Measurements from ENCODE around the gene LTF.
"Not testable (repeated sequence)": the region's sequence is repeated elsewhere in the genome, so short reads cannot be mapped to it uniquely, and the experiment has no call there.

Gene LTF

DNA sequence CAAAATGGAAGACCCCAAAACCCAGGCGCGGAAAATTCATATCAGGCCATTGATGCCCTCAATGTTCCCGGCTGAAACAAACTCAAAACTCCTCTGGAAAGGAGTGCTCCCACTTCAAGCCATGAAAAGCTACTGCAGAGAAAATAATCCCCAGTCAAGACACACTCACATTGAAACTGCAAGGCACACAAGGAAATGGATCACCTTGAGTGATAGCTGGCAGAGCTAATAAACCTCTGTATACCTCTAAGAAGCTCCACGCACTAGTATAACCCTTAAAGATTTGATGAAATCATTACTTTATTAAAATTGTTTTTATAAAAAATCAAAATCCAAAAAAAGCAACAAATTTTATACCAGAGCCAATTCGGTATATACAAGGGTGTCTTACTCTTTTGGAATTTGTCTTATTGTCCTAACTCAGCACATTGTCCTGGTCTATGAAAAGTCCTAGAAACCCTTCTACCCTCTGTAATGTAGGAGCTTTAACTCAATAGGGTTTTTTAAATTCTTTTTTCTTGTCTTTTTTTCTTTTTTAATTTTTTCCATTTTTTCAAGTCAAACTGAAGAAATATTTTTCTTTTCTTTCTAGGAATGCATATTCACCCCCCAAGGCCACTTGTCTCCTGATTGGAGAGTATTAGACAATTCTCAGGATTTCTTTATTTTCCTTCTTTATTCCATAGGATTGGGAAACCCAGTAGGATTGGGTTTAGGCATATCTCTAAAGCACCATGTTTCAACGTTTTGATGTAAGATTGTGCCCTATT, 66.3 kb downstream of the LTF start:
- no peak for DNase-seq (ENCODE audit: extremely low read depth in 1 of 2, low read depth in 1 of 2)

DNA sequence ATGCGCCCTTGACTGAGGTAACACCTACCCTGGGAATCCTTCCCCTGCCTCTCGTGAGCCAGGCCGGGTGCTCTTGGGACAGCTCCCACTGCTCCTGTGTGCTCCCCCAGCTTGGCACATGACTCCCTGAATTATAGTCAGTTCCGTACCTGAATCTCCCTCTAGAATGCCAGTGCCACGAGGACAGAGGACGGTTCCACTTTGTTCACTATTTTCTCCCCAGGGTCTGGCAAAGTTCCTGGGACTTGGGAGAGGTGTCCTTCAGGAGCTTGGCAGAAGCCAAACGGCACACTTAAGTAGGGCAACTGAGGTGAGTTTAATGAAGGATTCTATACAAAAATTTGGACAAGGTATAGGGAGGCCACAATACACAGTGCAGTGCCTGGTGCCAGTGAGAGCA, 67.6 kb downstream of the LTF start:
- no peak for DNase-seq (ENCODE audit: extremely low read depth in 1 of 2, low read depth in 1 of 2)

DNA sequence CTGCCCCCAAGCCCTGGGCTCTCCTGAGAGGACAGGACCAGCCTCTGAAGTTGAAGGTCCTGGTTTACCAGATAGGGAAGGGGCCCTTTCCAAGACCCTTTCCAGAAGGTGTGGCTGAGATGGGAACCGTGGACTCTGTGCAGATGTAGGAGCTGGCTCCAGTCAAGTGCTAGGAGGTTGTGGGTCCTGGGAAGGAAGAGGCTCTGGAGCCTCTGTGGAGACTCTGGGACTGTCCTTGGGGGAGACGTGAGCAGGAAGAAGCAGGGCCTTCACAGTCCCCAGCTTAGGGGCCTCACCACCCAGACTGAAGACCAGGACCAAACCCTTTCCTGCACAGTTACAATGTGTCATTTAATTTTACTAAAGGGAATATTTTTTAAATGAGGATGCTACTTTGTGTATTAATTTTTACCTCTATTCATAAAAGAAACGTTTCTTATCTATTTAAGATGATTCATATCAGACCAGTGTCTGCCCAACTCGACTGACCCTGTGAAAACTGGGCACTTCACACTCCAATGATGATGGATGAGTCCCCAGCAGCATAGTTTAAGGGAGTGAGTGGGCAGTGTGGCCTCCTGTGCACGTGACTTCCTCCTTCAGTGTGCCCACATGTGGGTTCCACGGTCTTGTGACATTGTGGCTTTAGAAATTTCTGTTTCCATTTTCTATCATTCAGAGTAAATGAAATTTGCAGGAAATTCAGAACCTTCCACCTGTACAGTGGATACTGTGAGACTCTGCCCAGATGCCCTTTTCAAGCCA, 68.8 kb downstream of the LTF start:
- DNase-seq (ENCODE audit: extremely low read depth in 1 of 2, low read depth in 1 of 2), result no peak

DNA sequence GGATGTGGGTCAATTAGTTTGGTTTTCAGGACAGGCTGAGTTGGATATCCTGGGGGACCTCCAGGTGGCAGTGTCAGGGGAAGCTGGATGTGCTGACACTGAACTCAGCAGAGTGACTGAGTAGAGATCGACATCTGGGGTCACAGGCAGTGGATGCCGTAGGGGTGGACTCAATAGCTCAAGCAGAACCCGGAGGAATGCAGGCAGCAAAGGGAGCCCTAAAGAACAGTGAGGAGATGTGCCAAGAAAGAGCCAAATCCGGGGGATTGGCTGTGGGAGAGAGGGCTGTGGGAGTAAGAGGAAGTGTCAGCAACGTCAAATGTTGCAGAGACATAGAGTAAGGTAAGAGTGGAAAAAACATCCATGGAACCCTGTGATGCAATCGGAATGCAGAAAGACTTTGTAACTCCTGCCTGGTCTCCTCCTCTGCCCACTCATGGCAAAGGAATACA, 69.5 kb downstream of the LTF start:
- no peak for DNase-seq (ENCODE audit: extremely low read depth in 1 of 2, low read depth in 1 of 2)

DNA sequence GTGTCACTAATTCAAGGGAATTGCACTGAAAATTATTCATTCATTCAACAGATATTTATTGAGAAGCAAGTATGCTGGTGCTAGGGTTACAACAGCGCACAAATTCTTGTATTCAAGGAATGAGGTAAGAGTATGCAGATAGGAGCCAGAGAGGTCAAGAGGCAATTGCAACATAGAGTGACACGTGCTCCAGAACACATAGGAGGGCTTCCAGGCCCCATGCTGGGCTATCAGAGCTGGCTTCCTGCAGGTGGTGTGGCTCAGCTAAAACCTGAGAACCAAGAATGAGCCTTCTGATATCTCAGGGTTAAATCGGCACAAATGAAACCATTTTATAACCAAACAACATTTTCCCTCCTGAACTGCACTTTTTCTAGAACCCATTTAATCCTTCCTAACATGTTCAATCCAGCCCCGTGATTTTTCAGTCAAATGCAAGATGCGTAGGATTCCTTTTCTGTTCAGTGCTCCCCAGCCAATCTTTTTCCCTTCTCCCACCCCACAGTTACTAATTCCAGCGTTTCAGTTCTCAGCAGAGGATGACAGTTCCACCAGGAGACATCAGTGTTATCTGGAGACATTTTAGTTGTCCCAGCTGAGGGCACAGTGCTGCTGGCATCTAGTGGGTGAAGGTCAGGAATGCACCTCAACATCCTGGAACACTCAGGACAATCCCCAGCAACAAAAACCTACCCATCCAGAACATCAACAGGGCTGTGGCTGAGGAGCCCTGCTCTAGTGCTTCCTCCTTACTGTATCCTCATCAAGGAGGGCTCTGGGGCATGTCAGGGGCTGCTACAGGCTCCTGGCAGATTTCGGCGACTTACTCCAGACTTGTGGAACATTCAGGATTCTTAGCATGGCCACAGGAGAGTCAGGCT, 70.9 kb downstream of the LTF start:
- no peak for DNase-seq (ENCODE audit: extremely low read depth in 1 of 2, low read depth in 1 of 2)

DNA sequence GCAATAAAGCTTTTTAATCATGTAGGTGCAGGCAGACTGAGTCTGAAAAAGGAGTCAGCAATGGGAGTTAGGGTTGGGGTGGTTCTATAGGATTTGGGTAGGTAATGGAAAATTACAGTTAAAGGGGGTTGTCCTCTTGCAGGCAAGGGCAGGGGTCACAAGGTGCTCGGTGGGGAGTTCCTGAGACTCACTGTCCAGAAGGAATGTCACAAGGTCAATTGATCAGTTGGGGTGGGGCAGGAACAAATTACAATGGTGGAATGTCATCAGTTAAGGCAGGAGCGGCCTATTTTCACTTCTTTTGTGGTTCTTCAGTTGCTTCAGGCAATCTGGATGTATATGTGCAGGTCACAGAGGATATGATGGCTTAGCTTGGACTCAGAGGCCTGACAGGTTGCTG, 71.7 kb downstream of the LTF start:
- DNase-seq (ENCODE audit: extremely low read depth in 1 of 2, low read depth in 1 of 2), result no peak

DNA sequence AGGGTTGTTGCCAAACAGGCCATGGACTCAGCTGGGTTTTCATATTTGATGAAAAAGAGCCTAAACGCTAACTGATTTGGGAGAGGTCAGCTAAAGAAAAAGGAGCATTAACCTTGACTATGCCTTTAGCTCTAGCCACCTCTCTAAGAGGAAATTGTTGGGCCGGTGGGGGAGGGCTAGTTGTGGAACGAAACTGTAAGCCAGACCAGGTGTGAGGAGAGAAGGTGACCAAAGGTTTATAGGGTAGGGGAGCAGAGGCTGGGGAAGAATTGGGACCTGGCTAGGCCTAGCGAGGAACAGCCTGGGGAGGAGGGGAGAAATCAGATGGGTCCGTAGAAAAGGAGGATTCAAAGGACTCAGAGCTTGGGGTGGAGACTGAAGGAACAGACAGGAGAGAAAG, 73.2 kb downstream of the LTF start:
- DNase-seq (ENCODE audit: extremely low read depth in 1 of 2, low read depth in 1 of 2), result not testable (repeated sequence)

DNA sequence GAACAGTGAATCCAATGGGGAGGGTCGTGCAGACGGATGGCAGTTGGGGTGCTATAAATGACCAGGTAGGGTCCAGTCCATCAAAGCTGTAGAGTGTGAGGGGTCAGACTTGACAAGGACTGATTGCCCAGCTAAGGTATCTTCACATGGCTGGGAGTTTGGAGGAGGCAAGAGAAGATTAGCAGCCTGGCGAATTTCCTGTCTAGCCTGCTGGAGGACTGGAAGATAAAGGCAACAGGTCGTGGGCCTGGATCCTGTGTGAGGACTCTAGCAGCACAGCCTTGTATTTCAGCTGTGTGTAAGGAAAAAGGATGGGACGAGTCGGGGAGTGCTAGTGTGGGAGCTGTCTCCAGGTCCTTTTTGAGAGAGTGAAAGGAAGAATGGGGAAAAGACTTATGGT, 75.4 kb downstream of the LTF start:
- DNase-seq (ENCODE audit: extremely low read depth in 1 of 2, low read depth in 1 of 2), result no peak

DNA sequence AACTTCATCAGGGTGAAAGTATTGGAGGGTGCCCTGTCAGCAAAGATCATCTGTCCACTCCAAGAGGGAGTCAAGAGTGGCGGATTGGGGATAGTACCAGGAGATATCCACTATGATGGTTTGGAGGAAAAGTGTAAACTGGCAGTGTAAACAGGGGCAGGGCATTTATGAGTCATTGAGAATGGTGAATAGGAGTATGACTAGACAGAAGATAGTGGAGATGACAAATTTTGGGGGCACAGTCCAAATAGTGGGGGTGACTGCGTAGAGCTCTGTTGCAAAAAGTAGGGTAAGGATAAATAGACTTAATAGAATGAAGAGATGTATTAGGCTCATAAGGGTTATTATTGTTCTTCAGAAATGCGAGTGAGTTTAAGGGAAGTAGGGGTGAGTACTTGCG, 75.9 kb downstream of the LTF start:
- not testable (repeated sequence) for DNase-seq (ENCODE audit: extremely low read depth in 1 of 2, low read depth in 1 of 2)

DNA sequence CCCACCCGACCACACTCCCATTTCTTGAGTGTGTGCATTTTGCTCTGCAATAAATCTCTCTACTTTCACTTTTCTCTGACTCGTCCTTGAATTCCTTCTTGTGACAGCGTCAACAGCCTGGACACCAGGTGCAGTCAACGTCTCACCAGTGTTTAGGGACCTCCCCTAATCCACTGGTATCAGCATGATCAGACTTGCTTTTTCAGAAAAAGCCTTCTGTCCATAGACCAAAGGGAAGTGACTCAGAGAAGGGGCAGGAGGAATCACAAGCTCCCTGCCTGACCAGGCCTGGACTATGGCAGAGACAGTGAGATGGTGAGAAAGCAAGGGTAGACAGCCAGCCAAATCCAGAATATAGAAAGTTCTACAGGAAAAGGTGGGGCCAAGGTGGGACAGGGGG, 78.5 kb downstream of the LTF start:
- no peak for DNase-seq (ENCODE audit: extremely low read depth in 1 of 2, low read depth in 1 of 2)
